Measurements from ENCODE around the gene IFT172.

IFT172 gene

GRCh38 chr2:27420996-27421395 lies 68.5 kb downstream of the IFT172 start:
- H3K4me3 ChIP-seq (ENCODE audit: low read depth, low read length) = no peak overlapping the region
- no peak for TF ChIP-seq CTCF (IDR thresholded peaks at IDR 0.05; ENCODE audit: low read depth, low read length)
- no peak for TF ChIP-seq POLR2A (IDR thresholded peaks at IDR 0.05; ENCODE audit: extremely low read depth, insufficient read length)
- no peak for TF ChIP-seq MYC (IDR thresholded peaks at IDR 0.05; ENCODE audit: low read depth, low read length)
- no peak for TF ChIP-seq MAX (IDR thresholded peaks at IDR 0.05; ENCODE audit: low read depth, low read length)
- DNase-seq (ENCODE audit: low read depth) = no peak

GRCh38 chr2:27416151-27416550 lies 73.4 kb downstream of the IFT172 start:
- no peak for DNase-seq (ENCODE audit: low read depth)
- H3K4me3 ChIP-seq (ENCODE audit: low read depth, low read length) = no peak overlapping the region
- TF ChIP-seq MYC (IDR thresholded peaks at IDR 0.05; ENCODE audit: low read depth, low read length) = no peak
- no peak for TF ChIP-seq CTCF (IDR thresholded peaks at IDR 0.05; ENCODE audit: low read depth, low read length)
- TF ChIP-seq POLR2A (IDR thresholded peaks at IDR 0.05; ENCODE audit: extremely low read depth, insufficient read length) = no peak
- TF ChIP-seq MAX (IDR thresholded peaks at IDR 0.05; ENCODE audit: low read depth, low read length) = no peak

- no peak for DNase-seq (ENCODE audit: low read depth)
- no peak overlapping the region for H3K4me3 ChIP-seq (ENCODE audit: low read depth, low read length)
- no peak for TF ChIP-seq CTCF (IDR thresholded peaks at IDR 0.05; ENCODE audit: low read depth, low read length)
- no peak for TF ChIP-seq POLR2A (IDR thresholded peaks at IDR 0.05; ENCODE audit: extremely low read depth, insufficient read length)
- no peak for TF ChIP-seq MYC (IDR thresholded peaks at IDR 0.05; ENCODE audit: low read depth, low read length)
- TF ChIP-seq MAX (IDR thresholded peaks at IDR 0.05; ENCODE audit: low read depth, low read length) = no peak
Observed at GRCh38 chr2:27412419-27413152, 77.0 kb downstream of the IFT172 start.

GRCh38 chr2:27409321-27410073 lies 80.0 kb downstream of the IFT172 start, which contains the start of gene PPM1G:
TSS of gene PPM1G (minus strand) at chr2:27409591. CDS start at chr2:27409422, 169 bp downstream.
- H3K4me3 ChIP-seq (ENCODE audit: low read depth, low read length) = peak within 1 kb of the TSS; percentile 93
- DNase-seq (ENCODE audit: low read depth) = peak; percentile 99
- TF ChIP-seq MYC (IDR thresholded peaks at IDR 0.05; ENCODE audit: low read depth, low read length) (peak; percentile 90), POLR2A (IDR thresholded peaks at IDR 0.05; ENCODE audit: extremely low read depth, insufficient read length) (peak; percentile 96), CTCF (IDR thresholded peaks at IDR 0.05; ENCODE audit: low read depth, low read length) (no peak), MAX (IDR thresholded peaks at IDR 0.05; ENCODE audit: low read depth, low read length) (peak; percentile 84)

- H3K4me3 ChIP-seq (ENCODE audit: low read depth, low read length) = peak overlapping the region; percentile 93
- TF ChIP-seq MYC (IDR thresholded peaks at IDR 0.05; ENCODE audit: low read depth, low read length) (peak; percentile 13; the same call in 1 of the 2 replicates), CTCF (IDR thresholded peaks at IDR 0.05; ENCODE audit: low read depth, low read length) (no peak)
- DNase-seq (ENCODE audit: low read depth) = peak; percentile 69
Observed at GRCh38 chr2:27408601-27409320, 80.8 kb downstream of the IFT172 start.
